HG02763 (cell line): ENCODE results near the gene CFL1.
"Not testable (repeated sequence)": the region's sequence is repeated elsewhere in the genome, so short reads cannot be mapped to it uniquely, and the experiment has no call there.

Source experiments
- ATAC-seq: cut with Tn5 transposase; IDR thresholded peaks from one replicate; pipeline ENCODE4 v1.9.1; 2021; ENCODE audit warnings: mild to moderate bottlenecking, moderate library complexity; ENCODE audit not compliant: unreplicated experiment

Gene CFL1

GRCh38 chr11:65859812-65860277 is 1.9 kb upstream of the CFL1 start:
- no peak for ATAC-seq

GRCh38 chr11:65859095-65859811 is 1.3 kb upstream of the CFL1 start:
- peak; percentile 49 for ATAC-seq

GRCh38 chr11:65858681-65859087 is 704 bp upstream of the CFL1 start:
- ATAC-seq, result no peak

GRCh38 chr11:65857500-65857852 is 504 bp downstream of the CFL1 start:
- ATAC-seq, result peak; percentile 3

GRCh38 chr11:65856689-65857499 is 1.1 kb downstream of the CFL1 start:
- peak; percentile 22 for ATAC-seq

GRCh38 chr11:65855927-65856363 is 2.0 kb downstream of the CFL1 start:
- no peak for ATAC-seq

GRCh38 chr11:65854852-65855837 is 2.8 kb downstream of the CFL1 start:
- no peak for ATAC-seq

GRCh38 chr11:65854161-65854592 is 3.8 kb downstream of the CFL1 start:
- ATAC-seq, result no peak

GRCh38 chr11:65853246-65853979 is 4.6 kb downstream of the CFL1 start:
- ATAC-seq, result no peak

- ATAC-seq, result no peak
These were observed 5.3 kb downstream of the CFL1 start for GRCh38 chr11:65852508-65853245.

GRCh38 chr11:65851811-65852507 is 6.0 kb downstream of the CFL1 start:
- no peak for ATAC-seq

- ATAC-seq, result no peak
These were observed 6.8 kb downstream of the CFL1 start for GRCh38 chr11:65851083-65851579.

GRCh38 chr11:65850217-65851082 is 7.5 kb downstream of the CFL1 start:
- no peak for ATAC-seq

GRCh38 chr11:65849771-65850216 is 8.2 kb downstream of the CFL1 start:
- no peak for ATAC-seq

- no peak for ATAC-seq
These were observed 8.6 kb downstream of the CFL1 start for GRCh38 chr11:65849366-65849765.

GRCh38 chr11:65848693-65849092 is 9.3 kb downstream of the CFL1 start:
- ATAC-seq, result not testable (repeated sequence)

GRCh38 chr11:65847746-65848145 is 10.2 kb downstream of the CFL1 start:
- no peak for ATAC-seq
